NCI-H146 (cell line): Measurements from ENCODE around the gene CFAP99.
A peak's percentile ranks its signal among the peaks of the same experiment; 100 is the strongest.

Experiments
- DNase-seq: peaks from one replicate; lab custom pipeline; 2025; lab: John Stamatoyannopoulos, UW

CFAP99 gene

DNA sequence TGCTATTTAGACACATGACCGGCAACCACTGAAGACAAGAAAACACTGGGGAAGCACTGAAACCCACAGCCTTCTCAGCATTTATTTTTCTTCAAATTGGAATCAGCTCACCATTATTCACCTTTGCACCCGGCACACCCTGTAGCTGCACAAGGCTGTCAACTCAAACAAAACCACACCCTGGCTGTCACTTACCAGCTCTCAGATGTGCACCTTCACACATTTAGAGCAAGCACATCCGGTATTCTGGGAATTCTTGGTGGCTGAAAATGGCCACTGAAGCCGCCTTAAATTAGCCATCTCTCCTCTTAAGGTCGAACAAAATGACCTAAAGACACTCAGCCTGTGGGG lies 6.2 kb upstream of the CFAP99 start:
- DNase-seq, result no peak

DNA sequence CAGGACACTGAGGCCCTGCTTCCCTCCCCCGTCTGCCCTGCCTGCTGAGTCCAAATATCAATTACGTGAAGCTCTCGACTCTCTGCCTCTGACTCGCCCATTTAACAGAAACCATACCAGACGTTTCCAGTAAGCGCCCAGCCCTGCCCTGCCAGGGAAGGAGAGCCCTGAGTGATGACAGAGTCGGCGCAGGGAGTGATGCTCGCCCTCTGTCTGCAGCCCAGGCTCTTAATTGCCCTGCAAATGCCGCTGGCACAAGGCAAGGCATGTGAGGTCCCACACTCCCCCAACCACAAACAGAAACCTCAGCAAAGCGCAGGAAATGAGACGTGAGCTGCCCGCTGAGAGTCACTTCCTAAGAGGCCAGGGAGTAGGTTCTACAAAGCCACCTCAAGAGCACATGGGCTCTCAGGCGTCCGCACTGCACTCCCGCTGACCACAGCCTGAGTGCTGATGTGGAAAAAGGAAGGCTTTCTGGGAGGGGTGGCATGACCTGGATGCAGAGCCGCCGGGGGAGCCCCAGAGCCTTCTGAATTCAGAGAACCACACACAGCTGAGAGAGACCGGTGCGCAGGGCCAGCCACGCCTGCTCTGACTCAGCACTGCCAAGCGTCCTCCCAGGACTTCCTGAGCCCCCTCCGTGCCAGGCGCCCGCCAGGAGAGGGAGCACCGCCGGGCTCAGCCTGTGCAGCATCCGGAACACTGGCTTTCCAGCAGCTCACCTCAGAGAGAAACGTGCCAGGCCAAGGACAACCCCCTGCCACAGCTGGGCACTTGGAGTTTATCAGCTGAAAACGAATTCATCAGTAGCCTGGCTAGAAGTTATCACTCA lies 5.7 kb upstream of the CFAP99 start:
- DNase-seq, result peak; percentile 84

DNA sequence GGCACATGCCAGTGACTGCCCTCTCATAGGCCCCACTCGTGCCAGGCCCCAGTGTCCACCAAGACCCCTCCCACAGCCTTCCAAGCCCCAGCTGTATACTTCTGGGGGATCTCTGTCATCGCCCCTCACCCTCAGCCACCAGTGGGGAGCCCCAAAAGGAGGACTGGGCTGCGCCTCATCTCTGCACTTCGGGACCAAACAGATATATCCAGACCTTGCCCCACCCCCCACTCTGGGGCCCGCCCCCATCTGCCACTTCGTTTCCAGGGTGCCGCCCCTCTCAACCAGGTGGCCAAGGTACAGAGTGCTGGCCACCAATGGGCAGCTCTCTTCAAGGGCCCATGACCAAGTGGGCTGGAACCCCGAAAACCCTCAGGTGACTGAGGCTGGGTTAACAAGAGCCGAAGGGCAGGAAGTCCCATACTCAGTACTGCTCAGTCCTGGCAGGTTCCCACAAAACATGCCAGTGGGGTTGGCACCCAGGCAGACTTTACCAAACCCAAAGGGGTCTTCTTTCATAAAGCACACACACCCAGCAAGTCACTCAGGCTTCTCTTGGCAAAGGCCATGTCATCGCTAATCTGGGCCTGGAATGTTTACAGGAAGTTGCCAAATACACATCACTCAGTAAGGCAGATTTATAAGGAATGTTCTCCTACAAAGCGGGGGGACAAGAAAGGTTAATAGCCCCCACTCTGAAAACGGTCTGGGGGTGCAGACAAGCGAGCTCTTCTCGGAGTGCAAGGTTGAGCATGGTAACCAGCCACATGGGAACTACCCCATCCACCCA lies 4.7 kb upstream of the CFAP99 start:
- DNase-seq, result no peak

DNA sequence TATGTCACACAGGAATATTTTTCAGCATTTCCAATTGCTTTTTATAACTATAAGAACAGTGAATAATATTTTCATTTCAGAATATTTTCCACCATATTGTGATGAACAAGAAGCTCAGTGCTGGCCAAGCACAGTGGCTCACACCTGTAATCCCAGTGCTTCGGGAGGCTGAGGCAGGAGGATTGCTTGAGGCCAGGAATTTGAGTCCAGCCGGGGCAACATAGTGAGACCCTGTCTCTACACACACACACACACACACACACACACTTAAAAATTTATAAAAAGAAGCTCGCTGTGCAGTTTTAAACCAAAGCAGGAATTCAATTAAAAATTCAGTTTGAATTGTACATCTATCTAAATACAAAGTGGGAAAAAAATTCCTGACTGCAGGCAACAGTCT lies 3.5 kb upstream of the CFAP99 start:
- no peak for DNase-seq

DNA sequence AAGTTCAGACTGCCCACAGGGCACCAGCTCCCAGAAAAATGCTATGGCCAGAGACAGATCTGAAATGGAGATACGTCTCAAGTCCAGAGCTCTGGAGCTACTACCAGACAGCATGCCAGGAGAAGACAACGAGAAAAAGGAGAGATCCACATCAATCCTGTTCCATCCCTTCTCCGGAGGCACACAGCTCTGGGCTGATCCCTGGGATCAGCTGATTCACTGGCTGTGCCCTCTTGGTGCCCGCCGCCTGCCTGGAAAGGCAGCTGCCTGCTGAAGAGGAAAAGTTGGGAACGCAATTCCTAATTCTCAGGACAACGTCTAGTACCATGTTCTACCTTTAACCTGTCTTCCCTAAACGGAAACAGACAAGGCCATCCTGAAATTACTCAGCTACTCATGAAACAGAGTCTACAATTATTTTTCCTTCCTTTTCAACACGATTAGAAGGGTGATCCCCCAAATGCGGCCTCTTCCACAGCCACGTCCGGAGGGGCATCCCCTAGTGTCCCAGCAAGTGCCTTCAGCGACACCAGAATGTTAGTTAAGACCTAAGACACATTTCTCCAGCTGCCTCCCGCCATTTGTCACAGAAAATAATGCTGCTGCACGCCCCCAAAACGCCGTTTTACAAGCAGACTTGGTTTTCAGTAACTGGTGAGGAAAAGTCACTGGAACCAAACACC lies 2.7 kb upstream of the CFAP99 start:
- no peak for DNase-seq

DNA sequence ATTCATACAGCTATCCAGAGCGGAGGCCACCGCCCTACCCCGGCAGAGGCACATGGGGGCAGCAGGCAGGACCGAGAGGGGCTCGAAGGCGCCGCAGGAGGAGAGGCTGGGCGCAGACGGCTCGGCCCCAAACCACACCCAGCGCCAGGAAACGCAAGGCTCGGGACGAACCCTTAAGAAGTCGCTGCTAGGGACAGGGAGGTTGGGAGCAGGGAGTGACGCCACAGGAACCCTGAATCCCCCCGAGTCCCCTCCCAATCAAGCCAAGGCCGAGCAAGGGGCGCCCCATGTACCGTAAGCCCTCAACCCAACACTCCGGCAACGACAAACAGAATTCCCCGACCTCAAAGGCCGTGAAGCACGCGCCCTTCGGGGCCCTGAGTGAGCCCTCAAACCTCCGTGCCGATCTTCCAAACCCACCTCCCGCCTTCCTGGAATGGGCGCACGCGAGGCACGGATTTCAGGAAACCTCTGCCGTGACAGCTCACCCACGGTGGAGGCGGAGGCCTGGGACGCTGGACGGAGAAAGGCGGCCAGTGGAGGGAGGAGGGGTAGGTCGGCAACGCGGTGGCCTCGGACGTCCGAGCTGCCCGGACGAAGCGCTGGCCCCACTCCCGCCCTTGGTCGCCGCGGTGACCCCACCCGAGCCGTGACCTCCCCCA lies 2.1 kb upstream of the CFAP99 start:
- no peak for DNase-seq

DNA sequence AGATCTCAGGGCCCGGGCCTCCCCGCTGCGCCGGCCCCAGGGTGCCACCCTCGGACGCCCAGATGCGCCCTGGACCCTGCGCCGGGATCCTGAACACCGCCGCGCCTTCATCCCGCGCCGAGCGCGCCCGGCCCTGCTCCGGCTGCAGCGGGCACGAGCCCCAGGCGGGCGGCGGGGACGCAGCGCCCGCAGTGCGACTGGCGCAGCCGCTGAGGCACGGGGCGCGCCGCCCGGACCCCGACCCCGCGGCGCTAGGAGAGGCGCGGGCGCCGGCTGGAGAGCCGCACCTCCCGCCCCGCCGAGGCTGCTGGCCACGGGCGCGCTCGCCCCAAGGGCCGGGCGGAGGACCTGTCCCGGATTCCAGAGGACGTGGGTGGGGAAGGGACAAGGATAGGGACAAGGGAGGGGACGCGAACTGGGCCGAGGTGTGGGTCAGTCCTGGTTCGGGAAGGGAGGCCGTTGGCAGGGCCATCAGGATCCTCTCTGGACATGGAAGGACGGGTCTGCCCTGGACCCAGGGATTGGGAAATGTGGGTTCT lies 1.5 kb upstream of the CFAP99 start:
- peak; percentile 27 for DNase-seq

DNA sequence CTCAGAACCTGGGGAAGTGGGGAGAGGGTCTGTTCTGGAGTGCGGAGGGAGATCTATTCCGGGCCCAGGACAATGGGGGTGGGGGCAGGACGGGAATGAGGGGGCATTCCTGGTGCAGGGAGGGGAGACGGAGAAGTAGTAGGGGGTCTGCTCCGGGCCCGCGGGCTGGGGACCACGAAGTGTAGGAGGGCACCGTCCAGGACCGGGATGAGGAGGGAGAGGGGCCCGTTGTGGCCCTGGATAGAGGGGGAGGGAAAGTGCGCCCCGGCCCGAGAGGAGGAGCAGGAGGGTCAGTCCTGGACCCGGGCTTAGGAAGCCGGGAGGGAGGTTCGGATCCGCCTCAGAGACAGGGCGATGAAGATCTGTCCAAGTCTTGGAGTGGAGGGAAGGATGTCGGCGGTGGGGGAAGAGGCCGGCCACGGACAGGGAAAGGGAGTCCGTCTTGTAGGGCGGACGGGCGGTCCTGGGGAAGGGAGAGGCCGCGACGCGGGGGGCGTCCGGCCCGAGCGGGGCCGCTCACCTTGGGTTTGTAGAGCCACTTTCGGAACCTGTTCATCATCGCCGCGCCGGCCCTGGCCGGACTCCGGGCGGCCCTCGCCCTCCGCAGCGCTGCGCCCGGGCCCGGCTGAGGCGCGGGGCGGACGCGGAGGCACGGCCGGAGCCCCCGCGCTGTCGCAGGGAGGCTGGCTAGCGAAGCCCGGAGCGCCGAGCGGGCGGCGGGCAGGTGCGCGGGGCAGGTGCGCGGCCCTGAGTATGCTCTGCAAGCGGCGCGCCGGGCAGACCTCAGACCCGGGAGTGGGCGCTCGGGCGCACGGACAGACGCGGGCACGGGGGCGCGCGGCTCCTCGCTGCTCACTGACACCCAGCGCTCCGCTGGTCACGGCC lies 748 bp upstream of the CFAP99 start, which contains the start of gene ZFYVE28:
Gene ZFYVE28 (minus strand): TSS at position 881 of the 885 bp plus-strand sequence. CDS start 322 bp downstream, at position 559.
- DNase-seq, result peak; percentile 36

DNA sequence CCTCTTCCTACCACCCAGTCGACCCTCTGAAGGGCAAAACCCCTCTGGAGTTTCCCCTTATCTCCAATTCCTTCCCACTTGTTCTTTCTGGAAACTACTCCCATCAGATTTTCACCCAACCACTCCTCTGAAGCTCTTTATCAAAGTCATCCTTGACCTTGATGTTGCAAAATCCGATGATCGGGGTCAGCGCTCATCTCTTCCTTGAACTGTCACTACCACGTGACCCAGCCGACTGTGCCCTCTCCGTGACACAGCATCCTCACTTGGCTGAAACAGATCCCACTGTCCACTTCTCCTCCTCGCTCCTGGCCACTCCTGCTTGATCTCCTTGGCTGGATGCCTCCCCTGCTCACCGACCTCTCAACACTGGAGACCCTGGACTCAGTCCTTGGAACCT lies 1.1 kb downstream of the CFAP99 start:
- DNase-seq, result no peak

DNA sequence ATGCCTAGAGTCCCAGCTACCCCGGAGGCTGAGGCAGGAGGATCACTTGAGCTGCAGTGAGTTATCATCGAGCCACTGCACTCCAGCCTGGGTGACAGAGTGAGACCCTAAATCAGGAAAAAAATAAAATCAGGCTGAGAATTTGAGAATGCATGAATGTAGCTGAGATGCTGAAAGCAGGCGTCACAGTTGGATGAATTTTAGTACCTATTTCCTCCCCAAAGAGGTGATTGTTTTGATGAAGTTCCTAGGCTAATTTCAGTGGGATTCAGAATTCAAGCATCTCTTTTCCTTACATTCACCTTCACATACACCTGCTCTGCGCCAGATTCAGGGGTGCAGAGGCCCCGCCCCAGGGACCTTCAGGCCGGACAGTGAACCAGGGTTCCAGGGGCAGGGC lies 3.2 kb downstream of the CFAP99 start:
- DNase-seq, result no peak

DNA sequence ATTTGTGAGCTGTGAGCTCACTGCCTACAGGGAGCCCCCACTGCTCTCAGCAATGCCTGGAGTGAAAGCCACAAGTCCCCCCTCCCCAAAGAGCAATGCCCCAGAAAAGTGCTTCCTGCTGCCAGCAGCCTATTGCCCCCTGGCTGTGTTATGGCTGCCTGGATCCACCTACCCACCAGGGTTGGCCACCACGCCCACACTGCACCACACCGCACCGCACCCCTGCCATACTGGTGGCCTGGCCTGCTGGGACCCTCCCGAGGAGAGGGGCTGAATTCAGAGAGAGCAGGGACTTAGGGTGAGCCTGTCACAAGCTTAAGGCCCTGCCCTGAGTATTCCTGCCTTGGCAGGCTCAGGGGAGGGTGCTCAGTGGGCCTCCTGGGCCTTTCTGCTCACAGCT lies 4.3 kb downstream of the CFAP99 start:
- DNase-seq, result no peak

DNA sequence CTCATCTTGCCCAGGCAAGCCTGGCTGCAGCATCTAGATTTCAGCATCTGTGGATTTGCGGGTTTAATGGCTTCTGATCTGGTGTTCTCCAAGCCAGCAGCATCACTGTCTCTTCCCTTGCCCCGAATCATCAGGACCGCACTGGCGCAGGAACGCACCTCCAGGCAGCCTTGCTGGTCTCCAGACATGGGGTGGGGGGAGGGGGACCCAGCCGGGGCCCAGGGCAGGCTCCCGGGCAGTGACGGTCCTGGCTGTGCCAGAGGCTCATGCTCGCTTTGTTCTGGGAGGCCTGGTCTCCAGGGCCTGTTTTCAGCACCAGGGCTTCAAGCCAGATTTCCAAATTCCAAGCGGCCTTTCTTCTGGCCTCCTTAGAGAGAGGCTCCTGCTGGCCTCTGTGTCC lies 4.9 kb downstream of the CFAP99 start:
- no peak for DNase-seq

DNA sequence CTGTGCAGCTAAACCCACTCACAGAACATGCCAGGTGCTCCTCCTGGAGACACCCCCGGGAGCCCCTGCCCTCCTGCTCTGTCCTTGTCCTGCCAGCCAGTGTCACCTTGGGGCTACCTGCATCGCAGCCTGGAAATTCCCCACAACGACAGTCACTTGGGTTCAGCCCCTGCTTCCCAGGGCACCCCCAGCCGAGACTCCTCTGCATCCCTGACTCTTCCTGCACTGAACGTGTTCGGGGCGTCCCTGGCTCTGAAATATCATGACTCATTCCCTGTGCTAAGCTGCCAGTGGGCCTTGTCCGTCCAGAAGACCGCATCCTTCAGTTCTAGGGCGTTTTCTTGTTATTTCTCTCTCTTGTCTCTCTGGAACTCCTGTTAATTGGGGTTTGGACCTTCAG lies 5.8 kb downstream of the CFAP99 start:
- DNase-seq, result no peak

DNA sequence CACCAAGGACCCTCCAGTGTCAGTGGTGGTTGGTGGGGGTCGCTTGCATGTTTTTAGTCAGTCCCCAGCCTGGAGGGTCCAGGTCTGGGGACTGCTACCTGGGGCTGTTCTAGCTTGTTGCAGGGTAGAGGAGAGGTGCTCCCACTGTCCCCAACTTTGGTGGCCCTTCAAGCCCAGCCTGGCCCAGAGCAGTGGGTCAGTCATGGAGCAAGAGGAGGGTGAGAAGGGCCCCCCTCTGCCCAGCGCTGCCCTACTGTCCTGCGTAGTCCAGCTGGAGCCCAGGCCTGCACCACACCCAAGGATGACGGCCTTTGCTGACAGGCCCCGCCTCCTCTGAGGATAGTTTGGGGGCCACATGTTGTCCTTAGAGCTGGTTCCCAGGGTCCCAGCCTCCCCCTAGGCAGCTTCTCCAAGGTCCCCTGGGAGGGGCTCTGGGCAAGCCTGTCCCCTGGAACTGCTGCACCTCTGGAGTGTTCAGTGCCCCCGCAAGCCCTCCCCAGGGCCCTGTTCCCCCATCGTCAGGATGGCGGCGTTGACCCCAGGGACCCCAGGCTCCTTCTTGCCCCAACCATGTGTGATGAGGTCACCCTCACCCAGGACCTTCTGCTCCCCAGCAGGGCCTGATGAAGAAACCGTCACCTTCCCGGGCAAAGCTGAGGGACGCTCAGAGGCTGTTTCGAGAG lies 6.8 kb downstream of the CFAP99 start:
- DNase-seq, result no peak

DNA sequence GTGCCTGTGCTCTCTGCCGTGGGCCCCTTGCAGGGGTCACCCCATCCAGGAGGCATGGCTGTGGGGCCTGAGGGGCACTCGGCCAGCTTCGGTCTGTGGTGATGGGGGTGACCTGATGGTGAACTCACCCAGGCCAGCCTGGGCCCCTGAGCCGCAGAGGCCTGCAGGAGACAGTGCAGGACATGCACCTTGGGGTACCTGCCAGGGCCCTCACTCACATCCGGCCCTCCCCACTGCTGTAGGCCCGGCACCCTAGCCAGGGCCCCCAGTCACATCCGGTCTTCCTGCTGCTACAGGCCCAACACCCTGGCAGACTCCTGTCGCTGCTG lies 7.3 kb downstream of the CFAP99 start:
- no peak for DNase-seq

DNA sequence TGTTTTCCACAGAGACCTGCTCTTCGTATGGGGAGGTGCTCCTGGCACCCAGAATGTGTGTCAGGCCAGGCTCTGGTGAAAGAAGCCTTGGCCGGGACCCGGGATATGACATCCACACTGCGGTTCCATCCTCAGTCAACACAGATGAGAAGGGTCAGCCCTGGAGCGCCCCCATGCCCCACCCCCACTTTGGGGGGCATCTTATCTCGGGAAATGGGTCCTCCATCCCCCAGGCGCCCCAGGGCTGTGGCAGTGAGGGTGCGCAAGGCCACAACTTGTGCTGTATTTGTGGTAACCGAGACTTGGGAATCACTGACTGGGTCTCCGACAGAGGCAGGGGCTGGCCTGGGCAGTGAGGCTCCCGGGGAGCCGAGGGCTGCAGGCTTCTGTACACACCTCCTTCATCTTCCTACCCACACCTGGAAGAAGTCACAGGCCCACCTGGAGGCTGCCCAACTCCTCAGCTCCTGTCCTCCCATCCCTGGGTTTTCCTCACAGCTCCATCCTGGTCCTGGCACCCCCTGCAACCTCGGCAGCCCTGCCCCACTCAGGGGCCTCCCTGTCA lies 8.0 kb downstream of the CFAP99 start:
- no peak for DNase-seq

DNA sequence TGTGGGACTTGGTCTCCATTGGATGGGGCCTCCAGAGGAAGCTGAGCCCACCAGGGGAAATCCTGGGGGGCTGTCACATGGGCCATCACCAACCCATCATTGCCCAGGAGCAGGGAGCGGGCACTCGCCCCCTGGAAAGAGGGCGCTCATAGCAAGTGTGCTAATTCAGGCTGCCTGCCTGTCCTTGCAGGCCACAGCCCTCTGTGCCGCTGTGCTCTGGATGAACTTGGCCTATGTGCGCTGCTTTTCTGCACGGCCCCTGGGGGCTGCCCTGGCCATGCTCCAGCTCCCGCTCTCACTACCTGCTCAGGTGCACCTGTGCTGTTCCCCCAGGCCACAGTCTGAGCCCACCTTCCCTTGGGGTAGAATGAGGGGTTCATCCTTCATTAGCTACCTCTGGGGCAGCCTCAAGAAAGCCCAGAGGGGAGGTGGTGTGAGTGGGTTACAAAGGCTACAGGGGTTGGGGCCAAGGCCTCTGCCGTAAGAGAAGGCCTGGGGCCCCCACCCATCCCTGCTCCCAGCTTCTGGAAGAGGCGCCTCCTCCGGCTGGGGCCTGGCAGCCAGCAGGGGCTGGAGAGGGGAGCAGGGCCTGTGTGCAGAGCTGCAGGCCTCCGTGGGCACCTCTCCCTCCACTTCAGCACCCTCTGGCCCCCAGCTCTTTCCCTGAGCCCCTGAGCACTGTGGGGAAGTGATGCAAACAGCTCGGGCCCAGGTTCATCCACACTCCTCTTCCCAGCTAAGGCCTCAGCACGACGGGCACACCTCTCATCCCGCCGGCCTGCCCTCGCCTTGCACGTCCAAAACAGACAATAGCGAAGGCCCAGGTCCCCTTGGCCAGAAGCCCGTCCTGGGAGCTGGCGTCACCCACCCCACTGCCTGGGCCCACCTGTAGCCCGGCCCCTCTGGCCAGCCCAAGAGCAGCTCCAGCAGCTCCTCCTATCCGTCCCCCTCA lies 8.9 kb downstream of the CFAP99 start:
- DNase-seq, result no peak

DNA sequence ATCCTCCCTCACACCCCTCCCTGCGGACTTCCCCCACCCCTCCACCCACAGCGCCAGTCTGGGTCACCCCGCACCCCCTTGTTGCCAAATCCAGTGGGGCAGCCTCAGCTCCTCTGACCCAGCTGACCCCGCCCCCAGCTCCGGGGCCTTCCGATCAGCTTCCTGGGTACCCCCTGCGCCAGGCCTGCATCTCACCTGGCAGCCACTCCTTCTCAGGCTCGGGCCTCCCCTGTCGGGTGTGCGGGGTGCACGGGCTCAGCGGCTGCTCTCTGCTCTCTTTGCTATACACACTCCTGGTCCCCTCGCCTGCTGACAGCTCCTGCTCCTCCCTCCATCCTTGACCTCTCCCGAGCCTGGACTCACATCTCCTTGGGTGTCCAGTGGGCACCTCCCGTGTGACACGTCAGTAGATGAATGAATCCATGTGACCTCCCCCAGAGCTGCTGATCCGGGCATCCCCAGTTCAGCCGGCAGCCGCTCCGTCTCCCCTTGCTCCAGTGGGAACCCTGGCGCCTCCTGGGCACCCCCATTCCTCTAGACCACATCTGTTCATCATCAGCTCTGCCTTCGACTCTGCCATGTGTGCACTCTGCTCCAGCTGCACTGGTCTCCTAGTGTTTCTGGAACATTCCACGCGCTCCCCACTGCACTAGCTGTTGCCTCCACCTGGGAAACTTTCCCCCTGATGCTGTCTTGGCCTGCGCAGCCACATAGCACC lies 9.9 kb downstream of the CFAP99 start:
- DNase-seq, result no peak
